ENCODE results near the gene PATE2.

PATE2 gene

GRCh38 chr11:125778728-125779127 lies at the start of gene PATE2:
PATE2 (minus strand) TSS chr11:125778828; CDS start chr11:125778773, 55 bp downstream.
- no peak for FAIRE-seq
- no peak for TF ChIP-seq CTCF (IDR thresholded peaks at IDR 0.05; ENCODE audit: insufficient read depth, missing control alignments)
- no peak for DNase-seq (ENCODE audit: insufficient read length, low spot score)

- DNase-seq (ENCODE audit: insufficient read length, low spot score) = no peak
- no peak for FAIRE-seq
- TF ChIP-seq CTCF (IDR thresholded peaks at IDR 0.05; ENCODE audit: insufficient read depth, missing control alignments) = no peak
Measured at GRCh38 chr11:125807909-125808308, 29.3 kb upstream of the PATE2 start.

GRCh38 chr11:125802387-125802786 lies 23.8 kb upstream of the PATE2 start:
- DNase-seq (ENCODE audit: insufficient read length, low spot score) (no peak), FAIRE-seq (no peak)
- TF ChIP-seq CTCF (IDR thresholded peaks at IDR 0.05; ENCODE audit: insufficient read depth, missing control alignments) = no peak

- no peak for DNase-seq (ENCODE audit: insufficient read length, low spot score)
- no peak for FAIRE-seq
- TF ChIP-seq CTCF (IDR thresholded peaks at IDR 0.05; ENCODE audit: insufficient read depth, missing control alignments) = no peak
Measured at GRCh38 chr11:125799808-125800207, 21.2 kb upstream of the PATE2 start.

GRCh38 chr11:125797641-125798040 lies 19.0 kb upstream of the PATE2 start:
- DNase-seq (ENCODE audit: insufficient read length, low spot score) (no peak), FAIRE-seq (no peak)
- TF ChIP-seq CTCF (IDR thresholded peaks at IDR 0.05; ENCODE audit: insufficient read depth, missing control alignments) = no peak

GRCh38 chr11:125790825-125791224 lies 12.2 kb upstream of the PATE2 start:
- TF ChIP-seq CTCF (IDR thresholded peaks at IDR 0.05; ENCODE audit: insufficient read depth, missing control alignments) = no peak
- FAIRE-seq (no peak), DNase-seq (ENCODE audit: insufficient read length, low spot score) (no peak)

- no peak for TF ChIP-seq CTCF (IDR thresholded peaks at IDR 0.05; ENCODE audit: insufficient read depth, missing control alignments)
- FAIRE-seq = no peak
- DNase-seq (ENCODE audit: insufficient read length, low spot score) = no peak
Measured at GRCh38 chr11:125787827-125788226, 9.2 kb upstream of the PATE2 start, which contains the start of gene PATE3. PATE3 (plus strand) TSS chr11:125788127; CDS start chr11:125788152, 25 bp downstream.
